Ishikawa (cell line): ENCODE data around the gene MPST.

Source experiments
- CEBPB ChIP-seq: IDR thresholded peaks from 2 replicates; pipeline ENCODE4 v1.6.1; 2012
- EGR1 ChIP-seq: IDR thresholded peaks from 2 replicates; pipeline ENCODE4 v1.6.1; 2012
- EP300 ChIP-seq: IDR thresholded peaks from 2 replicates; pipeline ENCODE4 v1.6.1; 2012; ENCODE audit warnings: borderline replicate concordance
- FOXM1 ChIP-seq: IDR thresholded peaks from 2 replicates; pipeline ENCODE4 v1.6.1; 2012; ENCODE audit warnings: low read depth, borderline replicate concordance
- MAX ChIP-seq: IDR thresholded peaks from 2 replicates; pipeline ENCODE4 v1.6.1; 2012
- NFIC ChIP-seq: IDR thresholded peaks from 2 replicates; pipeline ENCODE4 v1.6.1; 2012
- RAD21 ChIP-seq: IDR thresholded peaks from 2 replicates; pipeline ENCODE4 v1.6.1; 2012; ENCODE audit warnings: low read depth
- TAF1 ChIP-seq: IDR thresholded peaks from 2 replicates; pipeline ENCODE4 v1.6.1; 2012; ENCODE audit warnings: low read depth, mild to moderate bottlenecking
- TEAD4 ChIP-seq: IDR thresholded peaks from 2 replicates; pipeline ENCODE4 v1.6.1; 2012
- USF1 ChIP-seq: IDR thresholded peaks from 2 replicates; pipeline ENCODE4 v1.6.1; 2012
- YY1 ChIP-seq: IDR thresholded peaks from 2 replicates; pipeline ENCODE4 v1.6.1; 2012; ENCODE audit warnings: low read depth
- ZBTB7A ChIP-seq: IDR thresholded peaks from 2 replicates; pipeline ENCODE4 v1.6.1; 2012; ENCODE audit warnings: low read depth

- TF ChIP-seq RAD21 (no peak), NFIC (no peak), CEBPB (no peak), YY1 (no peak), USF1 (no peak), MAX (no peak), TAF1 (no peak), TEAD4 (no peak), EGR1 (no peak), EP300 (no peak), FOXM1 (no peak), ZBTB7A (no peak)
Measured at GRCh38 chr22:37011472-37011871, 8.1 kb upstream of the MPST start.
